H1 (cell line): ENCODE measurements around the gene RPL12. TPM values are rescaled to one million over a fixed set of nuclear protein-coding genes. Genes with fewer than 3 reads are reported as not detected.

Experiments used
- CTCF ChIA-PET: fragments of 300-600 bp; sonication (Branson Sonifier 250); formaldehyde crosslinking; loops from one replicate; lab custom pipeline; 2021; ENCODE audit not compliant: partially characterized antibody; lab: Charles Lee
- POLR2A ChIA-PET: fragments of 300-600 bp; sonication (Branson Sonifier 250); formaldehyde crosslinking; loops from one replicate; lab custom pipeline; 2021; ENCODE audit warnings: inconsistent platforms; ENCODE audit not compliant: partially characterized antibody; lab: Charles Lee
- DNase-seq, 2 experiments: peaks; one replicate each; pipeline versions ENCODE4 v3.0.0 to v3.0.0-alpha.2; 2010 to 2022; ENCODE audit warnings: low spot score in 2 of 2, low read depth in 1 of 2, mixed read lengths in 1 of 2
- FAIRE-seq: peaks from 2 replicates; lab custom pipeline; 2011; peaks lifted over from hg19 to GRCh38; lab: Jason Lieb, UNC
- H2AFZ ChIP-seq: 2 replicates; pipeline ENCODE4 v1.8.1; 2012; ENCODE audit warnings: low read length, inconsistent platforms
- H2AK5ac ChIP-seq: 2 replicates; pipeline ENCODE4 v1.6.1; 2013; ENCODE audit warnings: low read depth, low read length
- H2BK120ac ChIP-seq: replicated peaks from 2 replicates; pipeline ENCODE3; 2013; ENCODE audit warnings: low read depth, low read length, inconsistent platforms
- H2BK12ac ChIP-seq: 2 replicates; pipeline ENCODE4 v1.6.1; 2013; ENCODE audit warnings: low read depth, low read length
- H2BK15ac ChIP-seq: 2 replicates; pipeline ENCODE4 v1.6.1; 2013; ENCODE audit warnings: low read length
- H2BK20ac ChIP-seq: 2 replicates; pipeline ENCODE4 v1.6.1; 2013; ENCODE audit warnings: low read length
- H2BK5ac ChIP-seq: 2 replicates; pipeline ENCODE4 v1.6.1; 2013; ENCODE audit warnings: low read depth, low read length
- H3K14ac ChIP-seq: 2 replicates; pipeline ENCODE4 v1.6.1; 2013; ENCODE audit warnings: inconsistent platforms; ENCODE audit not compliant: insufficient read length
- H3K18ac ChIP-seq: 2 replicates; pipeline ENCODE4 v1.6.1; 2013; ENCODE audit warnings: low read length; ENCODE audit errors: extremely low read depth
- H3K23ac ChIP-seq: 2 replicates; pipeline ENCODE4 v1.6.1; 2013; ENCODE audit warnings: inconsistent platforms; ENCODE audit not compliant: insufficient read length
- H3K23me2 ChIP-seq: 2 replicates; pipeline ENCODE4 v1.6.1; 2013; ENCODE audit warnings: low read depth, low read length
- H3K27ac ChIP-seq: 2 replicates; pipeline ENCODE4 v1.6.1; 2011; ENCODE audit warnings: low read depth, low read length, inconsistent platforms
- H3K27me3 ChIP-seq, 4 experiments: replicated peaks in 1 of 4; 1 replicate in 1 of 4; 2 replicates in 3 of 4; pipeline versions ENCODE4 v1.6.1 to v1.8.1; 2011 to 2013; ENCODE audit warnings: low read length in 3 of 4, mild to moderate bottlenecking in 3 of 4, inconsistent platforms in 2 of 4, mixed read lengths in 2 of 4, moderate library complexity in 1 of 4; ENCODE audit not compliant: control insufficient read depth in 3 of 4, insufficient read depth in 3 of 4; ENCODE audit errors: extremely low read depth in 1 of 4
- H3K36me3 ChIP-seq, 4 experiments: 2 replicates each; pipeline versions ENCODE4 v1.6.1 to v1.8.1; 2011 to 2013; ENCODE audit warnings: mild to moderate bottlenecking in 4 of 4, low read length in 3 of 4, moderate library complexity in 2 of 4, control low read depth in 1 of 4, inconsistent platforms in 1 of 4; ENCODE audit not compliant: insufficient read depth in 4 of 4, control insufficient read depth in 2 of 4
- H3K4ac ChIP-seq: replicated peaks from 2 replicates; pipeline ENCODE3; 2013; ENCODE audit warnings: low read length, low read depth, mixed read lengths, inconsistent platforms; ENCODE audit not compliant: insufficient read length
- H3K4me1 ChIP-seq, 4 experiments: replicated peaks in 1 of 4; 1 replicate in 1 of 4; 2 replicates in 3 of 4; pipeline versions ENCODE4 v1.6.1 to v1.8.1; 2011 to 2013; ENCODE audit warnings: low read length in 3 of 4, inconsistent platforms in 2 of 4, mixed read lengths in 1 of 4; ENCODE audit not compliant: insufficient read depth in 4 of 4, control insufficient read depth in 3 of 4
- H3K4me2 ChIP-seq, 2 experiments: 2 replicates each; pipeline versions ENCODE4 v1.6.1 to v1.8.1; 2011 to 2013; ENCODE audit warnings: low read depth in 2 of 2, low read length in 2 of 2, control low read depth in 1 of 2, inconsistent platforms in 1 of 2, mild to moderate bottlenecking in 1 of 2; ENCODE audit not compliant: insufficient read depth in 1 of 2
- H3K4me3 ChIP-seq, 4 experiments: fragments of 200-600, 300-600 bp in 1 of 4; sonication (generic), shearing (Covaris generic), sonication (Bioruptor Twin) in 1 of 4; 2 replicates each; pipeline versions ENCODE4 v1.5.1 to v1.8.1; 2011 to 2016; ENCODE audit warnings: low read length in 4 of 4, low read depth in 3 of 4, control low read depth in 2 of 4, inconsistent platforms in 2 of 4, mild to moderate bottlenecking in 2 of 4, mixed read lengths in 1 of 4, moderate library complexity in 1 of 4; ENCODE audit not compliant: insufficient read depth in 2 of 4; ENCODE audit errors: extremely low read depth in 1 of 4
- H3K56ac ChIP-seq: replicated peaks from 2 replicates; pipeline ENCODE3; 2013; ENCODE audit warnings: low read depth, mild to moderate bottlenecking, mixed read lengths, low read length, inconsistent platforms; ENCODE audit not compliant: insufficient read length
- H3K79me1 ChIP-seq: 2 replicates; pipeline ENCODE4 v1.6.1; 2013; ENCODE audit warnings: low read depth, low read length, control low read depth
- H3K79me2 ChIP-seq, 2 experiments: 2 replicates each; pipeline versions ENCODE4 v1.6.1 to v1.8.1; 2012 to 2013; ENCODE audit warnings: low read length in 2 of 2, mild to moderate bottlenecking in 2 of 2, inconsistent platforms in 1 of 2; ENCODE audit not compliant: insufficient read depth in 2 of 2, control insufficient read depth in 1 of 2
- H3K9ac ChIP-seq, 4 experiments: replicated peaks in 1 of 4; 1 replicate in 1 of 4; 2 replicates in 3 of 4; pipeline versions ENCODE4 v1.6.1 to v1.8.1; 2011 to 2013; ENCODE audit warnings: low read depth in 3 of 4, low read length in 3 of 4, control low read depth in 2 of 4, mild to moderate bottlenecking in 2 of 4, moderate library complexity in 2 of 4, inconsistent platforms in 1 of 4; ENCODE audit errors: extremely low read depth in 1 of 4
- H3K9me3 ChIP-seq, 2 experiments: 2 replicates each; pipeline versions ENCODE4 v1.6.1 to v1.8.1; 2012 to 2013; ENCODE audit warnings: mild to moderate bottlenecking in 2 of 2, moderate library complexity in 2 of 2, control low read depth in 1 of 2, inconsistent platforms in 1 of 2, low read depth in 1 of 2, low read length in 1 of 2, mixed read lengths in 1 of 2; ENCODE audit not compliant: insufficient read depth in 2 of 2
- H4K20me1 ChIP-seq, 2 experiments: replicated peaks in 1 of 2; 2 replicates each; pipeline versions ENCODE3 to v1.8.1; 2011 to 2013; ENCODE audit warnings: inconsistent platforms in 2 of 2, low read length in 2 of 2, mild to moderate bottlenecking in 1 of 2; ENCODE audit not compliant: insufficient read depth in 2 of 2, control insufficient read depth in 1 of 2
- H4K5ac ChIP-seq: 2 replicates; pipeline ENCODE4 v1.6.1; 2013; ENCODE audit warnings: low read length, low read depth, mixed read lengths, inconsistent platforms; ENCODE audit not compliant: insufficient read length
- H4K8ac ChIP-seq: 2 replicates; pipeline ENCODE4 v1.8.0; 2013; ENCODE audit warnings: mild to moderate bottlenecking, moderate library complexity, low read length, inconsistent platforms; ENCODE audit not compliant: insufficient read depth; ENCODE audit errors: extremely low read depth
- H4K91ac ChIP-seq: replicated peaks from 2 replicates; pipeline ENCODE3; 2013; ENCODE audit warnings: low read length, mixed read lengths, inconsistent platforms; ENCODE audit not compliant: insufficient read length
- CHD2 ChIP-seq: IDR thresholded peaks from 2 replicates; pipeline ENCODE4 v1.6.1; 2012; ENCODE audit warnings: low read length, improper control_type of control experiment
- CTBP2 ChIP-seq: IDR thresholded peaks from 2 replicates; pipeline ENCODE4 v1.7.0; 2011; ENCODE audit warnings: borderline replicate concordance, mild to moderate bottlenecking, moderate library complexity, mixed read lengths, low read length; ENCODE audit not compliant: insufficient read depth, insufficient read length
- HDAC2 ChIP-seq, 2 experiments: fragments of 300-600 bp in 1 of 2; sonication (generic) in 1 of 2; IDR thresholded peaks; 2 replicates each; pipeline ENCODE4 v1.6.1; 2011 to 2012; ENCODE audit warnings: low read depth in 2 of 2, low read length in 2 of 2, mild to moderate bottlenecking in 2 of 2, moderate library complexity in 2 of 2, borderline replicate concordance in 1 of 2, inconsistent platforms in 1 of 2
- KDM5A ChIP-seq: fragments of 200-600 bp; IDR thresholded peaks from 2 replicates; pipeline ENCODE4 v1.7.1; 2012; ENCODE audit warnings: mild to moderate bottlenecking, low read length, inconsistent platforms, mixed read lengths
- MAFK ChIP-seq: IDR thresholded peaks from 2 replicates; pipeline ENCODE4 v1.6.1; 2012; ENCODE audit warnings: low read depth, mild to moderate bottlenecking, improper control_type of control experiment, low read length
- TAF1 ChIP-seq: IDR thresholded peaks from 2 replicates; pipeline ENCODE4 v1.6.1; 2011; ENCODE audit warnings: mild to moderate bottlenecking, low read depth, low read length
- ZNF274 ChIP-seq: IDR thresholded peaks from 2 replicates; pipeline ENCODE4 v1.7.0; 2012; ENCODE audit warnings: low read length, borderline replicate concordance; ENCODE audit errors: extremely low read depth
- WGBS, 2 experiments: shearing (Covaris generic) in 1 of 2; methylation state at CpG; one replicate each; pipeline versions ENCODE4 v1.1.6 to v1.1.7; 2013 to 2015; ENCODE audit warnings: low lambda C conversion rate in 2 of 2, mixed read lengths in 2 of 2, inconsistent platforms in 1 of 2, low coverage in 1 of 2, missing lambda C conversion rate in 1 of 2; ENCODE audit not compliant: insufficient replicate concordance in 2 of 2, insufficient coverage in 1 of 2, insufficient read length in 1 of 2; ENCODE audit errors: extremely low coverage in 1 of 2, missing lambda C conversion rate in 1 of 2; 5-methylcytosine and 5-hydroxymethylcytosine counted together
- polyA plus RNA-seq, 7 experiments: library from polyadenylated mRNA; depleted of rRNA in 3 of 7; stranded (reverse) in 5 of 7; unstranded in 2 of 7; fragments of >200 nt in 5 of 7; fragments of 200-250 nt in 2 of 7; gene quantifications; 1 replicate in 5 of 7; 2 replicates in 1 of 7; 4 replicates in 1 of 7; pipeline versions ENCODE4 v1.2.1 to v1.2.3, GENCODE V29; 2011 to 2013; ENCODE audit warnings: missing spikeins in 2 of 7, mixed read lengths in 2 of 7
- total RNA-seq: library from RNA; stranded (reverse); fragmentation: NEBNext Ultra II Directional; extraction: Animal tissue kit (Norgen Biotek cat#: 25700); gene quantifications from 2 replicates; pipeline ENCODE4 v1.2.1, GENCODE V29; 2021

The RPL12 gene
- total and polyA plus RNA-seq, 2 of the 8 experiments (the other 6 are each of a cell fraction or from before 2014, with no cell fraction given), result 1,993 to 4,892 TPM

DNA sequence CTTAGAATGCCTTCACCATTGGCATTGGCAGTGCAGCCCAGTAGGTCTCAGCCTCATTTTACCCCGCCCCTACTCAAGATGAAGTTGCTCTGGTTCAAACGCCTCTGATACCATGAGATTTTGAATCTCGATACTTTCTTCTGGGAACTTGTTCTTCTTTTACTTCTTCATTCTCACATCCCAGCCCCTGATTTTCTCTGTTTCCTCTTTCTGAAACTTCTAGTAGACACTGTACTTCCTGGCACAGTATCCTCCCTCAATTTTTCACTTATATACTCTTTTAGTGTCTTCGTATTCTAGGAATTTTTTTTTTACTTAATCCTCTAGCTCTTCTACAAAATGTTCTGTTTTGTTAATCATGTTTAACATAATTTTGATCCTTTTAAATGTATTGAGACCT is 40.1 kb downstream of the RPL12 start:
- no peak overlapping the region for H4K8ac ChIP-seq
- no peak overlapping the region for H2AFZ ChIP-seq
- H3K14ac ChIP-seq, result no peak overlapping the region
- H2BK5ac ChIP-seq, result no peak overlapping the region
- no peak overlapping the region for H3K56ac ChIP-seq
- POLR2A ChIA-PET, result interaction anchor here (0.7 to 2.0 kb wide), 3 partner anchors 12 to 14 kb away, joined by 5 to 6 read pairs (median 6); partner anchors contain the start of genes SLC2A8 and ZNF79
- H3K23ac ChIP-seq, result no peak overlapping the region
- H3K23me2 ChIP-seq, result no peaks in the 10 kb centered on the region
- no peak overlapping the region for H3K27ac ChIP-seq
- no peaks in the 10 kb centered on the region for H3K79me1 ChIP-seq
- no peaks in the 10 kb centered on the region for H3K79me2 ChIP-seq
- H3K4me2 ChIP-seq, result no peak overlapping the region
- H2BK12ac ChIP-seq, result no peak overlapping the region
- H2BK120ac ChIP-seq, result no peak overlapping the region
- no peak overlapping the region for H4K91ac ChIP-seq
- no peak overlapping the region for H4K5ac ChIP-seq
- DNase-seq (no peak), FAIRE-seq (no peak)
- CTCF ChIA-PET, result interaction anchor here (0.6 kb wide), 1 partner anchor 486 kb away, joined by 3 read pairs; no protein-coding TSS in a partner anchor
- H3K36me3 ChIP-seq, result no peaks in the 10 kb centered on the region
- H2AK5ac ChIP-seq, result no peak overlapping the region
- H3K18ac ChIP-seq, result no peak overlapping the region
- H3K9me3 ChIP-seq, result no peaks in the 10 kb centered on the region
- peaks cover 0 to 2% of the 10 kb centered on the region in 2 experiments for H4K20me1 ChIP-seq
- H3K4me3 ChIP-seq, result no peak overlapping the region
- WGBS, 2 experiments, result 89% methylated on average over 4 of the region's 4 CpGs; no CpG with 5 or more reads in 1 of the 2 experiments
- no peak overlapping the region for H2BK15ac ChIP-seq
- no peaks in the 10 kb centered on the region for H3K27me3 ChIP-seq
- no peak overlapping the region for H3K9ac ChIP-seq
- no peaks in the 10 kb centered on the region for H3K4me1 ChIP-seq
- no peak overlapping the region for H3K4ac ChIP-seq
- no peak overlapping the region for H2BK20ac ChIP-seq
- TF ChIP-seq MAFK, result no peak
- no peak for TF ChIP-seq CHD2
- TF ChIP-seq KDM5A, result no peak
- TF ChIP-seq HDAC2 (IDR thresholded peaks at IDR 0.05; ENCODE audit: borderline replicate concordance in 1 of 2, low read depth in 2 of 2, low read length in 2 of 2), result no peak
- no peak for TF ChIP-seq ZNF274
- no peak for TF ChIP-seq CTBP2
- TF ChIP-seq TAF1, result no peak
